Measurements from ENCODE around the gene DCP1B. TPM values are rescaled to one million over a fixed set of nuclear protein-coding genes. Genes with fewer than 3 reads are reported as not detected.

DCP1B gene
- total and polyA plus RNA-seq, 2 donors (not counting 3 experiments of a cell fraction or from before 2014, with no cell fraction given) = 11.2 to 19.8 TPM

DNA sequence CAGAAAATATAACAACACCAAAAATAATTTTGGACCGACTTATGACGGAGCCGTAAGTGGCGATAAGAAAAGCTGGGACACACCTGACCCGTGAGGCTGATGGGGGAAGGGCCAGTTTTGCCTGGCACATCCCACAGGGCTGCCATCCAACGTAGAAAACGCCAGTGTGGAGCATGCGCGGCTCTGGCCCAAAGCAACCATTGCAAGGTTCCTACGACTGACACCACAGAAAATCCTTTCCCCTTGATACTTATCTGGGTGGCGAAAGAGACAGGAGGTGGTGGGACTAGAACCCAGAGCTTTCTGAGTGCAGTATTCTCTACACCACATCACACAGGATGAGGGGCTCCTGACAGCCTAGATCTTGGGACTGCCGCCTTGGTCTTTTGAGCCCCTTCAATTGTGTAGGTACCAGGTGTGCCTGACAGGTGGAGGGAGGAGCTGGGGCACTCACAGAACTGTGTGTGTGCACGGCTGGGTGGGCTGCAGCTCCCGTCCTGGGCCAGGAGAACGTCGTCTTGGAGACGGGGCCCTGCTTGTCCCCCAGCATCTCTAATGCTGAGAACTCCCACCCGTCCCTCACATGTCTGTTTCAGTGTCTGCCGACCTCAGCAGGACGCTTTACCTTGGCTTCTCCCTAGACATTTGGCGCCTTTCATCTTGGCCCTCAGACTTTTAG, 68.4 kb downstream of the DCP1B start:
- no peak overlapping the region for H2AFZ ChIP-seq (ENCODE audit: low read depth, low read length)
- TF ChIP-seq MYC (IDR thresholded peaks at IDR 0.05; ENCODE audit: low read depth, low read length) = no peak
- TF ChIP-seq FOS (IDR thresholded peaks at IDR 0.05; ENCODE audit: borderline replicate concordance, insufficient read depth, low read length) = no peak
- no peak for TF ChIP-seq POLR2A (IDR thresholded peaks at IDR 0.05; ENCODE audit: low read depth, low read length)
- TF ChIP-seq, protein P1, sequence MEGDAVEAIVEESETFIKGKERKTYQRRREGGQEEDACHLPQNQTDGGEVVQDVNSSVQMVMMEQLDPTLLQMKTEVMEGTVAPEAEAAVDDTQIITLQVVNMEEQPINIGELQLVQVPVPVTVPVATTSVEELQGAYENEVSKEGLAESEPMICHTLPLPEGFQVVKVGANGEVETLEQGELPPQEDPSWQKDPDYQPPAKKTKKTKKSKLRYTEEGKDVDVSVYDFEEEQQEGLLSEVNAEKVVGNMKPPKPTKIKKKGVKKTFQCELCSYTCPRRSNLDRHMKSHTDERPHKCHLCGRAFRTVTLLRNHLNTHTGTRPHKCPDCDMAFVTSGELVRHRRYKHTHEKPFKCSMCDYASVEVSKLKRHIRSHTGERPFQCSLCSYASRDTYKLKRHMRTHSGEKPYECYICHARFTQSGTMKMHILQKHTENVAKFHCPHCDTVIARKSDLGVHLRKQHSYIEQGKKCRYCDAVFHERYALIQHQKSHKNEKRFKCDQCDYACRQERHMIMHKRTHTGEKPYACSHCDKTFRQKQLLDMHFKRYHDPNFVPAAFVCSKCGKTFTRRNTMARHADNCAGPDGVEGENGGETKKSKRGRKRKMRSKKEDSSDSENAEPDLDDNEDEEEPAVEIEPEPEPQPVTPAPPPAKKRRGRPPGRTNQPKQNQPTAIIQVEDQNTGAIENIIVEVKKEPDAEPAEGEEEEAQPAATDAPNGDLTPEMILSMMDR (IDR thresholded peaks at IDR 0.05; ENCODE audit: extremely low read depth in 1 of 2, insufficient read depth in 1 of 2, low read depth in 1 of 2, low read length in 2 of 2) = no peak
- TF ChIP-seq GATA2 (IDR thresholded peaks at IDR 0.05; ENCODE audit: insufficient read depth, insufficient read length, low read depth, low read length) = no peak
- no peak for TF ChIP-seq POLR2AphosphoS5 (IDR thresholded peaks at IDR 0.05; ENCODE audit: insufficient read depth, low read depth, low read length)
- TF ChIP-seq, protein P2, sequence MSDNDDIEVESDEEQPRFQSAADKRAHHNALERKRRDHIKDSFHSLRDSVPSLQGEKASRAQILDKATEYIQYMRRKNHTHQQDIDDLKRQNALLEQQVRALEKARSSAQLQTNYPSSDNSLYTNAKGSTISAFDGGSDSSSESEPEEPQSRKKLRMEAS (IDR thresholded peaks at IDR 0.05; ENCODE audit: insufficient read depth, insufficient read length) = no peak
- TF ChIP-seq EZH2 (IDR thresholded peaks at IDR 0.05; ENCODE audit: borderline replicate concordance, low read depth, low read length, severe bottlenecking) = no peak
- TF ChIP-seq JUN (IDR thresholded peaks at IDR 0.05; ENCODE audit: borderline replicate concordance, insufficient read depth, insufficient read length, low read depth) = no peak
- H3K4me1 ChIP-seq (ENCODE audit: control insufficient read depth, extremely low read depth, insufficient read depth, low read length) = no peaks in the 10 kb centered on the region
- H3K4me3 ChIP-seq (replicated peaks in 1 of 3; ENCODE audit: insufficient read depth in 1 of 3, low read depth in 1 of 3, low read length in 3 of 3) = no peak overlapping the region
- H3K9me1 ChIP-seq (replicated peaks; ENCODE audit: control insufficient read depth, extremely low read depth, insufficient read depth, low read length) = no peaks in the 10 kb centered on the region
- H3K27me3 ChIP-seq (ENCODE audit: control insufficient read depth in 2 of 2, insufficient read depth in 2 of 2, low read length in 2 of 2) = no peaks in the 10 kb centered on the region
- H3K27ac ChIP-seq (ENCODE audit: insufficient read depth, low read depth, low read length) = no peak overlapping the region
- H3K4me2 ChIP-seq (ENCODE audit: insufficient read depth, low read length) = no peak overlapping the region
- H4K20me1 ChIP-seq (replicated peaks; ENCODE audit: control insufficient read depth, extremely low read depth, insufficient read depth, low read length) = no peaks in the 10 kb centered on the region
- FAIRE-seq (no peak), DNase-seq (ENCODE audit: low read depth, low spot score) (no peak)
- intact Hi-C loops (cut with micrococcal nuclease) (no loop called here), dilution Hi-C loops (cut with MboI; ENCODE audit: extremely low pct_ligation_motif_present, low sequenced_read_pairs) (loop anchor here (25.0 kb wide), 1 partner anchor 299 kb away; the partner anchor contains the start of gene WNT5B)
- ChIA-PET POLR2A (interaction anchor here (0.6 kb wide), 1 partner anchor 60 kb away, joined by 3 read pairs; no protein-coding TSS in a partner anchor), CTCF (interaction anchor here (1.7 kb wide), 1 partner anchor 283 kb away, joined by 4 read pairs; no protein-coding TSS in a partner anchor)
- no TSS peak for BruUV-seq (replicated peaks)
- H3K9ac ChIP-seq (replicated peaks; ENCODE audit: extremely low read depth, insufficient read depth, low read length) = no peak overlapping the region
- no peaks in the 10 kb centered on the region for H3K36me3 ChIP-seq (ENCODE audit: control insufficient read depth in 2 of 2, extremely low read depth in 1 of 2, insufficient read depth in 2 of 2, low read length in 2 of 2)
- no peaks in the 10 kb centered on the region for H3K9me3 ChIP-seq (replicated peaks; ENCODE audit: control insufficient read depth, insufficient read depth, low read length)
- H3K79me2 ChIP-seq (ENCODE audit: control insufficient read depth, insufficient read depth, low read length) = no peaks in the 10 kb centered on the region

All from endothelial cell of umbilical vein (primary cell).